Tibial artery (tissue), 4 donors: ENCODE measurements around the gene PPIB.

ENCODE experiments used
- DNase-seq, 2 donors: peaks; one replicate each; pipeline ENCODE4 v3.0.0-alpha.2; 2019
- H3K27ac ChIP-seq, 2 donors: fragments of 200-600 bp; sonication (generic) in 1 of 2; 1 replicate in 1 of 2; 2 replicates in 1 of 2; pipeline ENCODE4 v1.5.1; 2018 to 2019; ENCODE audit warnings: mild to moderate bottlenecking in 1 of 2
- H3K27me3 ChIP-seq, 2 donors: fragments of 200-600 bp; sonication (generic) in 1 of 2; one replicate each; pipeline versions ENCODE4 v1.5.1 to v1.6.0; 2016 to 2019
- H3K36me3 ChIP-seq, 3 donors: fragments of 200-600 bp; sonication (generic) in 2 of 3; one replicate each; pipeline ENCODE4 v1.5.1; 2016 to 2019; ENCODE audit warnings: mild to moderate bottlenecking in 2 of 3
- H3K4me1 ChIP-seq, 4 donors: fragments of 200-600 bp; sonication (generic) in 2 of 4; 1 replicate in 3 of 4; 2 replicates in 1 of 4; pipeline ENCODE4 v1.5.1; 2016 to 2019
- H3K4me3 ChIP-seq, 2 donors: fragments of 200-600 bp; sonication (generic) in 1 of 2; 1 replicate in 1 of 2; 2 replicates in 1 of 2; pipeline ENCODE4 v1.5.1; 2018 to 2019; ENCODE audit warnings: mild to moderate bottlenecking in 2 of 2
- H3K9me3 ChIP-seq, 3 donors: fragments of 200-600 bp; sonication (generic) in 1 of 3; one replicate each; pipeline ENCODE4 v1.5.1; 2016 to 2019
- intact Hi-C: fragments of 100-400 bp; cut with DNase I; formaldehyde crosslinking; loops from one replicate; pipeline ENCODE4 v1.15.0; 2023; ENCODE audit warnings: low total_unique reads
- TF ChIP-seq, protein P1 (sequence below), 2 experiments: fragments of 200-600 bp in 1 of 2; fragments of 450-650 bp in 1 of 2; IDR thresholded peaks; one replicate each; pipeline ENCODE4 v1.5.1; 2017 to 2019; ENCODE audit warnings: antibody characterized with exemption in 2 of 2, mild to moderate bottlenecking in 1 of 2, moderate library complexity in 1 of 2

Gene PPIB

GRCh38 chr15:64141798-64142512 lies 20.9 kb downstream of the PPIB start:
- Histone ChIP-seq H3K4me3 (no peak overlapping the region), H3K4me1 (no peaks in the 10 kb centered on the region), H3K9me3 (no peaks in the 10 kb centered on the region), H3K27ac (no peak overlapping the region), H3K36me3 (peaks cover 40 to 80% (median 52%) of the 10 kb centered on the region in 3 donors), H3K27me3 (no peaks in the 10 kb centered on the region)
- intact Hi-C loops = no loop called here
- DNase-seq = no peak
- TF ChIP-seq, protein P1, sequence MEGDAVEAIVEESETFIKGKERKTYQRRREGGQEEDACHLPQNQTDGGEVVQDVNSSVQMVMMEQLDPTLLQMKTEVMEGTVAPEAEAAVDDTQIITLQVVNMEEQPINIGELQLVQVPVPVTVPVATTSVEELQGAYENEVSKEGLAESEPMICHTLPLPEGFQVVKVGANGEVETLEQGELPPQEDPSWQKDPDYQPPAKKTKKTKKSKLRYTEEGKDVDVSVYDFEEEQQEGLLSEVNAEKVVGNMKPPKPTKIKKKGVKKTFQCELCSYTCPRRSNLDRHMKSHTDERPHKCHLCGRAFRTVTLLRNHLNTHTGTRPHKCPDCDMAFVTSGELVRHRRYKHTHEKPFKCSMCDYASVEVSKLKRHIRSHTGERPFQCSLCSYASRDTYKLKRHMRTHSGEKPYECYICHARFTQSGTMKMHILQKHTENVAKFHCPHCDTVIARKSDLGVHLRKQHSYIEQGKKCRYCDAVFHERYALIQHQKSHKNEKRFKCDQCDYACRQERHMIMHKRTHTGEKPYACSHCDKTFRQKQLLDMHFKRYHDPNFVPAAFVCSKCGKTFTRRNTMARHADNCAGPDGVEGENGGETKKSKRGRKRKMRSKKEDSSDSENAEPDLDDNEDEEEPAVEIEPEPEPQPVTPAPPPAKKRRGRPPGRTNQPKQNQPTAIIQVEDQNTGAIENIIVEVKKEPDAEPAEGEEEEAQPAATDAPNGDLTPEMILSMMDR (IDR thresholded peaks at IDR 0.05) = no peak

DNA sequence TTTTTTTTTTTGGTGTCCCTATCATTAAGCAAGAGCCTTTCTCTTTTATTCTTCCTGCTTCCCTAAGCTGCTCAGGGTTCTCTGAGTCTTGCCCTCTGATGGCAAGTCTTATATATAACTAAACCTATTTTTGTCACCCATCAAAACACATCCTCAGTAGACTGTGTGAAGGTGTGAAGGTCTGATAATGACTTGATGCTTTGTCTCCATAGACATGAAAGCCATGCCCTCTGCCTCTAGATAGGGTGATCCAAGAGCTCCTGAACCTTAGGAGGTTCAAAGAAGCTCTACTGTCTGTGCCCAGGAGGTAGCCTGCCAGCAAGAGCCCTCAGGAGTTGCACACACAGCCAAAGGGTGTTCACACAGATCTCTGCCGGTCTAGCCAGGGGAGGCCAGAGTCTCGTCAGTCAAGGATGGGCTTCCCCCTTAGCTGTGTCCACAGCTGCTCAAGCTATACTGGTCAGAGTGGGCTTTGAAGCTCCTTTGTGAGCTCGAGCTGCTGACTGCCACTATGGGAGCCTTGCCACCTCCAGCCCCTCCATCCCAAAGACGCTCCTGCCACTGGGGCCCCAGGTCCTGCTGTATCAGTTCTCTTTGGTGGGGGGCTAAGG lies 24.4 kb downstream of the PPIB start:
- TF ChIP-seq, protein P1 (IDR thresholded peaks at IDR 0.05) = no peak

DNA sequence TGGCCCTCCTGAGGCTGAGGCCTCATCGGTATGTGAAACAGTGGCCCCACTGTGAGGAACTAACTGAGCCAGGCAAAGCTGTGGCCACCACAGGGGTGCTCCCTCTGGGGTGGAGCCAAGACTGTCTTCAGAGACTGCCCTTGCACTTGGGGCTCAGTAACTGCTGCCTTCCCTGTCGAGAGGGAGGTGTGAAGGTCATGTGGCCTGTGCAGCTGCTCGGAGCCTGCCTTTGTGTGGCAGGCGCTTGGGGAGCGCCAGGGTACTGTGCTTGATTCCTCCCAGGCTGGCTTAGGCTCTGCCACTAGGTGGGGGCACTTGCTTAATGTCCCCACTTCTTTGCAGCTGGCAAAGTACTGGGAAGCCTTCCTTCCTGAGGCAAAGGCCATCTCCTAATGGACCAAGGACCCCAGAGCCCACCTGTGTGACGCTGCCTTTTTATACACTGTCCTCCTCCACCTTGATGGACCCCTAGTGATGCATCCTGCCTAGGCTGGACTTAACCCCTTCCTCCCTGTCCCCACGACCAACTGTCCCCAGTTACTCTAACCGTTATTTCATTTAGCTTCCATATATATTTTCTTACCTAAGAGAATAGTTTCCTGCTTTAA lies 25.5 kb downstream of the PPIB start:
- H3K27me3 ChIP-seq = no peaks in the 10 kb centered on the region
- intact Hi-C loops = no loop called here
- H3K4me3 ChIP-seq = no peak overlapping the region
- TF ChIP-seq, protein P1 (IDR thresholded peaks at IDR 0.05) = no peak
- H3K36me3 ChIP-seq = peaks cover 76 to 86% (median 82%) of the 10 kb centered on the region in 3 donors
- no peaks in the 10 kb centered on the region for H3K9me3 ChIP-seq
- H3K4me1 ChIP-seq = no peaks in the 10 kb centered on the region
- H3K27ac ChIP-seq = no peak overlapping the region
- DNase-seq = no peak

More for the DNA sequence above, 24.4 kb downstream of the PPIB start:
- H3K4me1 ChIP-seq = no peaks in the 10 kb centered on the region
- H3K36me3 ChIP-seq = peaks cover 71 to 86% (median 71%) of the 10 kb centered on the region in 3 donors
- intact Hi-C loops = no loop called here
- H3K4me3 ChIP-seq = no peak overlapping the region
- no peaks in the 10 kb centered on the region for H3K27me3 ChIP-seq
- H3K9me3 ChIP-seq = no peaks in the 10 kb centered on the region
- DNase-seq = no peak
- H3K27ac ChIP-seq = no peak overlapping the region

GRCh38 chr15:64136347-64136746 lies 26.5 kb downstream of the PPIB start:
- DNase-seq = no peak
- TF ChIP-seq, protein P1 (IDR thresholded peaks at IDR 0.05) = no peak
- intact Hi-C loops = no loop called here
- H3K27me3 ChIP-seq = no peaks in the 10 kb centered on the region
- H3K27ac ChIP-seq = no peak overlapping the region
- no peaks in the 10 kb centered on the region for H3K4me1 ChIP-seq
- no peaks in the 10 kb centered on the region for H3K9me3 ChIP-seq
- no peak overlapping the region for H3K4me3 ChIP-seq
- H3K36me3 ChIP-seq = peaks cover 79 to 86% (median 85%) of the 10 kb centered on the region in 3 donors

DNA sequence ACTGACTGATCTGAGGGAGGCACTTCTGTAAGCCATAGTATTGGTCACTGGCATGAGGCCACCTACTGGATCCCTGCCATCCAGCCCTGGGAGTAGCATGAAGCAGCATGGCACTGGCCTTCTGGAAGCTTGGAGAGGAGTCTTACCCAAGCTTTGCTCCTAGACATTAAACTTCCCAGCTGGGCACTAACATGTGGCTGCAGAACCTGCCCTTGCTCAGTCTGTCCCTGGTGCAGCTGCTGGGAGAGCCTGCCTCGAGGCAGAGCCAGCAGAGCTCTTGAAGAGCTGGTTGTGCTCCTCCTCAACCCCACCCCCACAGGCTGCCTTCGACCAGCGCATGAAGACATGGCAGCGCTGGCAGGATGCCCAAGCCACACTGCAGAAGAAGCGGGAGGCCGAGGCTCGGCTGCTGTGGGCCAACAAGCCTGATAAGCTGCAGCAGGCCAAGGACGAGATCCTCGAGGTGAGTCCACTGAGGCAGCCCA lies 28.4 kb downstream of the PPIB start:
- H3K4me3 ChIP-seq = no peak overlapping the region
- H3K4me1 ChIP-seq = no peaks in the 10 kb centered on the region
- intact Hi-C loops = no loop called here
- H3K27ac ChIP-seq = no peak overlapping the region
- no peaks in the 10 kb centered on the region for H3K9me3 ChIP-seq
- peaks cover 92 to 96% (median 92%) of the 10 kb centered on the region in 3 donors for H3K36me3 ChIP-seq
- H3K27me3 ChIP-seq = no peaks in the 10 kb centered on the region
- TF ChIP-seq, protein P1 (IDR thresholded peaks at IDR 0.05) = no peak
- DNase-seq = no peak
